ENCODE data around the gene KRTCAP3. TPM values are rescaled to one million over a fixed set of nuclear protein-coding genes. Genes with fewer than 3 reads are reported as not detected.

Gene KRTCAP3
- polyA plus RNA-seq, 1 donor from 2014 or later = 2.3 TPM

GRCh38 chr2:27441226-27441926 is 805 bp upstream of the KRTCAP3 start:
- H3K9ac ChIP-seq (ENCODE audit: low read length) = no peak overlapping the region
- no peaks in the 10 kb centered on the region for H3K79me2 ChIP-seq (replicated peaks; ENCODE audit: insufficient read depth, low read length)
- no peaks in the 10 kb centered on the region for H3K36me3 ChIP-seq (ENCODE audit: insufficient read depth, low read length)
- H3K9me3 ChIP-seq (ENCODE audit: low read length) = no peaks in the 10 kb centered on the region
- no peaks in the 10 kb centered on the region for H3K27me3 ChIP-seq (ENCODE audit: insufficient read depth, low read depth, low read length)
- no peak overlapping the region for H3K27ac ChIP-seq (ENCODE audit: low read length)
- no peak overlapping the region for H3K4me3 ChIP-seq (ENCODE audit: low read length)
- no peaks in the 10 kb centered on the region for H3F3A ChIP-seq (ENCODE audit: insufficient read depth, low read length, poor library complexity, severe bottlenecking)
- no peaks in the 10 kb centered on the region for H4K20me1 ChIP-seq (ENCODE audit: insufficient read depth)
- H2AFZ ChIP-seq (ENCODE audit: low read depth, low read length) = no peak overlapping the region
- H3K9me2 ChIP-seq (ENCODE audit: insufficient read depth, low read length) = no peaks in the 10 kb centered on the region
- no peak for TF ChIP-seq EP300 (conservative IDR thresholded peaks at IDR 0.05; ENCODE audit: poor library complexity, severe bottlenecking)
- TF ChIP-seq SMC3 (conservative IDR thresholded peaks at IDR 0.05; ENCODE audit: poor library complexity) = no peak
- H3K4me2 ChIP-seq (ENCODE audit: low read length) = no peak overlapping the region

GRCh38 chr2:27442920-27443282 is 720 bp downstream of the KRTCAP3 start:
- Histone ChIP-seq H3K79me2 (replicated peaks; ENCODE audit: insufficient read depth, low read length) (no peaks in the 10 kb centered on the region), H3K36me3 (ENCODE audit: insufficient read depth, low read length) (no peaks in the 10 kb centered on the region), H3K27me3 (ENCODE audit: insufficient read depth, low read depth, low read length) (no peaks in the 10 kb centered on the region), H2AFZ (ENCODE audit: low read depth, low read length) (no peak overlapping the region), H3K4me2 (ENCODE audit: low read length) (no peak overlapping the region), H3K9me3 (ENCODE audit: low read length) (no peaks in the 10 kb centered on the region), H3K9ac (ENCODE audit: low read length) (no peak overlapping the region), H3K9me2 (ENCODE audit: insufficient read depth, low read length) (no peaks in the 10 kb centered on the region), H3K4me3 (ENCODE audit: low read length) (no peak overlapping the region), H4K20me1 (ENCODE audit: insufficient read depth) (no peaks in the 10 kb centered on the region), H3K27ac (ENCODE audit: low read length) (no peak overlapping the region), H3F3A (ENCODE audit: insufficient read depth, low read length, poor library complexity, severe bottlenecking) (no peaks in the 10 kb centered on the region)
- TF ChIP-seq EP300 (conservative IDR thresholded peaks at IDR 0.05; ENCODE audit: poor library complexity, severe bottlenecking) (no peak), RAD21 (conservative IDR thresholded peaks at IDR 0.05) (no peak), MXI1 (conservative IDR thresholded peaks at IDR 0.05; ENCODE audit: poor library complexity, severe bottlenecking) (no peak), EZH2 (IDR thresholded peaks at IDR 0.05; ENCODE audit: borderline replicate concordance, insufficient read depth, low read length, poor library complexity, severe bottlenecking) (no peak), POLR2AphosphoS5 (IDR thresholded peaks at IDR 0.05) (no peak), CTCF (IDR thresholded peaks at IDR 0.05; ENCODE audit: poor library complexity, severe bottlenecking) (no peak), TAF1 (IDR thresholded peaks at IDR 0.05; ENCODE audit: low read depth) (no peak), REST (IDR thresholded peaks at IDR 0.05; ENCODE audit: borderline replicate concordance) (no peak), SMC3 (conservative IDR thresholded peaks at IDR 0.05; ENCODE audit: poor library complexity) (no peak)
